Loucy (cell line): ENCODE results near the gene RTN3.
"Not testable (repeated sequence)": the region's sequence is repeated elsewhere in the genome, so short reads cannot be mapped to it uniquely, and the experiment has no call there.

Experiments used
- H2AFZ ChIP-seq: fragments of 200-600 bp; sonication (generic); 2 replicates; pipeline ENCODE4 v1.6.0; 2016; ENCODE audit warnings: antibody characterized with exemption, mild to moderate bottlenecking, low read length, moderate library complexity
- H3F3A ChIP-seq: fragments of 200-600 bp; 2 replicates; pipeline ENCODE4 v1.6.0; 2016; ENCODE audit warnings: antibody characterized with exemption, low read depth, mild to moderate bottlenecking
- H3K27me3 ChIP-seq: fragments of 200-600 bp; sonication (generic); 2 replicates; pipeline ENCODE4 v1.6.1; 2014; ENCODE audit warnings: low read length, mild to moderate bottlenecking; ENCODE audit not compliant: insufficient read depth, poor library complexity, severe bottlenecking
- H3K36me3 ChIP-seq: fragments of 200-600 bp; sonication (generic); 2 replicates; pipeline ENCODE4 v1.6.1; 2016; ENCODE audit warnings: low read length; ENCODE audit not compliant: insufficient read depth
- H3K4me1 ChIP-seq: fragments of 200-600 bp; sonication (generic); 2 replicates; pipeline ENCODE4 v1.5.1; 2014; ENCODE audit warnings: low read length, mild to moderate bottlenecking; ENCODE audit not compliant: insufficient read depth, poor library complexity, severe bottlenecking
- H3K4me2 ChIP-seq: fragments of 200-600 bp; sonication (generic); 2 replicates; pipeline ENCODE4 v1.6.0; 2014; ENCODE audit warnings: antibody characterized with exemption, low read length, low read depth, mild to moderate bottlenecking; ENCODE audit not compliant: poor library complexity, severe bottlenecking
- H3K4me3 ChIP-seq: fragments of 200-600 bp; sonication (generic); 2 replicates; pipeline ENCODE4 v1.5.1; 2014; ENCODE audit warnings: low read length, mild to moderate bottlenecking, mixed read lengths; ENCODE audit not compliant: poor library complexity, severe bottlenecking
- H3K79me2 ChIP-seq: fragments of 200-600 bp; sonication (generic); 2 replicates; pipeline ENCODE4 v1.6.1; 2014; ENCODE audit warnings: low read length; ENCODE audit not compliant: insufficient read depth
- H3K9ac ChIP-seq: fragments of 200-600 bp; sonication (generic); 2 replicates; pipeline ENCODE4 v1.6.0; 2014; ENCODE audit warnings: mild to moderate bottlenecking, low read depth, low read length, moderate library complexity; ENCODE audit not compliant: poor library complexity, severe bottlenecking
- H3K9me2 ChIP-seq: fragments of 200-600 bp; sonication (generic); replicated peaks from 2 replicates; pipeline ENCODE4 v1.6.1; 2016; ENCODE audit warnings: low read depth, low read length, mixed read lengths
- H3K9me3 ChIP-seq: fragments of 200-600 bp; sonication (generic); 2 replicates; pipeline ENCODE4 v1.6.1; 2014; ENCODE audit warnings: mild to moderate bottlenecking, antibody characterized with exemption, low read length, low read depth; ENCODE audit not compliant: insufficient read depth
- H4K20me1 ChIP-seq: fragments of 200-600 bp; sonication (generic); 2 replicates; pipeline ENCODE4 v1.6.0; 2014; ENCODE audit warnings: antibody characterized with exemption, low read length, mild to moderate bottlenecking; ENCODE audit not compliant: insufficient read depth, poor library complexity, severe bottlenecking
- CTCF ChIP-seq: fragments of 200-600 bp; sonication (generic); conservative IDR thresholded peaks from 2 replicates; pipeline ENCODE4 v1.5.1; 2014; ENCODE audit warnings: mild to moderate bottlenecking, antibody characterized with exemption, low read length
- EZH2phosphoT487 ChIP-seq: fragments of 200-600 bp; IDR thresholded peaks from 2 replicates; pipeline ENCODE4 v1.6.1; 2018; ENCODE audit warnings: antibody characterized with exemption, mild to moderate bottlenecking, moderate library complexity, borderline replicate concordance

Gene RTN3

GRCh38 chr11:63682066-63683021 is 1.0 kb downstream of the RTN3 start:
- Histone ChIP-seq H3K27me3 (no peaks in the 10 kb centered on the region), H3K36me3 (no peaks in the 10 kb centered on the region), H3F3A (no peaks in the 10 kb centered on the region), H4K20me1 (peaks cover 38% of the 10 kb centered on the region), H3K9me2 (no peaks in the 10 kb centered on the region), H3K4me3 (peak overlapping the region; percentile 93), H2AFZ (peak overlapping the region; percentile 71), H3K79me2 (peaks cover 56% of the 10 kb centered on the region), H3K9me3 (no peaks in the 10 kb centered on the region), H3K4me1 (peaks cover 42% of the 10 kb centered on the region), H3K4me2 (peak overlapping the region; percentile 99), H3K9ac (peak overlapping the region; percentile 83)
- no peak for TF ChIP-seq EZH2phosphoT487
- peak; percentile 56 for TF ChIP-seq CTCF

GRCh38 chr11:63683133-63683991 is 2.1 kb downstream of the RTN3 start:
- peaks cover 46% of the 10 kb centered on the region for H4K20me1 ChIP-seq
- H3F3A ChIP-seq, result no peaks in the 10 kb centered on the region
- peak overlapping the region; percentile 83 for H3K9ac ChIP-seq
- H2AFZ ChIP-seq, result no peak overlapping the region
- H3K4me3 ChIP-seq, result peak overlapping the region; percentile 93
- peaks cover 48% of the 10 kb centered on the region for H3K4me1 ChIP-seq
- H3K79me2 ChIP-seq, result peaks cover 66% of the 10 kb centered on the region
- no peaks in the 10 kb centered on the region for H3K9me2 ChIP-seq
- H3K27me3 ChIP-seq, result no peaks in the 10 kb centered on the region
- H3K4me2 ChIP-seq, result peak overlapping the region; percentile 99
- H3K36me3 ChIP-seq, result no peaks in the 10 kb centered on the region
- no peaks in the 10 kb centered on the region for H3K9me3 ChIP-seq
- TF ChIP-seq CTCF, result no peak

GRCh38 chr11:63685158-63685721 is 3.9 kb downstream of the RTN3 start:
- H3K9ac ChIP-seq, H3K9me2 ChIP-seq: not testable (repeated sequence)

More at GRCh38 chr11:63685158-63685721, 3.9 kb downstream of the RTN3 start:
- not testable (repeated sequence) for H3K27me3 ChIP-seq, H2AFZ ChIP-seq, H3F3A ChIP-seq, H3K9me3 ChIP-seq, H3K36me3 ChIP-seq
- peaks cover 58% of the 10 kb centered on the region for H3K4me1 ChIP-seq
- peak overlapping the region; percentile 60 for H3K4me2 ChIP-seq
- H3K79me2 ChIP-seq, result peaks cover 85% of the 10 kb centered on the region
- H4K20me1 ChIP-seq, result peaks cover 58% of the 10 kb centered on the region
- H3K4me3 ChIP-seq, result peak overlapping the region; percentile 93
